ENCODE results near the gene MYO3B.

MYO3B gene

GRCh38 chr2:170501421-170502043 is 323.6 kb downstream of the MYO3B start:
- TF ChIP-seq POLR2A (IDR thresholded peaks at IDR 0.05; ENCODE audit: extremely low read depth, insufficient read length) (no peak), MYC (IDR thresholded peaks at IDR 0.05; ENCODE audit: low read depth, low read length) (no peak), MAX (IDR thresholded peaks at IDR 0.05; ENCODE audit: low read depth, low read length) (no peak)
- H3K4me3 ChIP-seq (ENCODE audit: low read depth, low read length): no peak overlapping the region
- no peak for DNase-seq (ENCODE audit: low read depth)

GRCh38 chr2:170502361-170503130 is 324.6 kb downstream of the MYO3B start:
- TF ChIP-seq POLR2A (IDR thresholded peaks at IDR 0.05; ENCODE audit: extremely low read depth, insufficient read length): no peak
- TF ChIP-seq CTCF (IDR thresholded peaks at IDR 0.05; ENCODE audit: low read depth, low read length): no peak
- no peak for TF ChIP-seq MAX (IDR thresholded peaks at IDR 0.05; ENCODE audit: low read depth, low read length)
- no peak for TF ChIP-seq MYC (IDR thresholded peaks at IDR 0.05; ENCODE audit: low read depth, low read length)
- no peak for DNase-seq (ENCODE audit: low read depth)

GRCh38 chr2:170503563-170503962 is 325.6 kb downstream of the MYO3B start:
- TF ChIP-seq CTCF (IDR thresholded peaks at IDR 0.05; ENCODE audit: low read depth, low read length) (no peak), POLR2A (IDR thresholded peaks at IDR 0.05; ENCODE audit: extremely low read depth, insufficient read length) (no peak), MYC (IDR thresholded peaks at IDR 0.05; ENCODE audit: low read depth, low read length) (no peak), MAX (IDR thresholded peaks at IDR 0.05; ENCODE audit: low read depth, low read length) (no peak)
- no peak overlapping the region for H3K4me3 ChIP-seq (ENCODE audit: low read depth, low read length)
- DNase-seq (ENCODE audit: low read depth): no peak

More at GRCh38 chr2:170502361-170503130, 324.6 kb downstream of the MYO3B start:
- H3K4me3 ChIP-seq (ENCODE audit: low read depth, low read length): no peak overlapping the region

- no peak overlapping the region for H3K4me3 ChIP-seq (ENCODE audit: low read depth, low read length)
- no peak for DNase-seq (ENCODE audit: low read depth)
- TF ChIP-seq MYC (IDR thresholded peaks at IDR 0.05; ENCODE audit: low read depth, low read length): no peak
- TF ChIP-seq CTCF (IDR thresholded peaks at IDR 0.05; ENCODE audit: low read depth, low read length): no peak
- no peak for TF ChIP-seq POLR2A (IDR thresholded peaks at IDR 0.05; ENCODE audit: extremely low read depth, insufficient read length)
- TF ChIP-seq MAX (IDR thresholded peaks at IDR 0.05; ENCODE audit: low read depth, low read length): no peak
Observed at GRCh38 chr2:170503971-170504809, 326.2 kb downstream of the MYO3B start.

GRCh38 chr2:170504810-170505145 is 326.8 kb downstream of the MYO3B start:
- no peak for DNase-seq (ENCODE audit: low read depth)
- TF ChIP-seq MYC (IDR thresholded peaks at IDR 0.05; ENCODE audit: low read depth, low read length) (no peak), MAX (IDR thresholded peaks at IDR 0.05; ENCODE audit: low read depth, low read length) (no peak), POLR2A (IDR thresholded peaks at IDR 0.05; ENCODE audit: extremely low read depth, insufficient read length) (no peak), CTCF (IDR thresholded peaks at IDR 0.05; ENCODE audit: low read depth, low read length) (no peak)
- H3K4me3 ChIP-seq (ENCODE audit: low read depth, low read length): no peak overlapping the region

Data from NB4 (cell line).